OCI-LY1 (cell line): Measurements from ENCODE around the gene MNT.
"Not testable (repeated sequence)": the region's sequence is repeated elsewhere in the genome, so short reads cannot be mapped to it uniquely, and the experiment has no call there.

Experiments used
- H2AFZ ChIP-seq: fragments of 200-600 bp; sonication (generic), shearing (Covaris generic); 2 replicates; pipeline ENCODE4 v1.6.0; 2014; ENCODE audit warnings: antibody characterized with exemption, mild to moderate bottlenecking, low read length
- H3F3A ChIP-seq: fragments of 200-600 bp; sonication (generic), shearing (Covaris generic); 2 replicates; pipeline ENCODE4 v1.6.0; 2014; ENCODE audit warnings: mild to moderate bottlenecking, antibody characterized with exemption, low read length, moderate library complexity; ENCODE audit not compliant: insufficient read depth
- H3K27ac ChIP-seq: fragments of 200-600 bp; sonication (generic); 2 replicates; pipeline ENCODE4 v1.5.1; 2014; ENCODE audit warnings: low read length, mixed run types, mild to moderate bottlenecking, low read depth; ENCODE audit not compliant: poor library complexity, severe bottlenecking
- H3K27me3 ChIP-seq: fragments of 200-600 bp; sonication (generic); 2 replicates; pipeline ENCODE4 v1.6.0; 2014; ENCODE audit warnings: antibody characterized with exemption, mild to moderate bottlenecking, low read length, moderate library complexity; ENCODE audit not compliant: insufficient read depth
- H3K36me3 ChIP-seq: fragments of 200-600 bp; sonication (generic); 2 replicates; pipeline ENCODE4 v1.6.1; 2014; ENCODE audit warnings: mild to moderate bottlenecking, antibody characterized with exemption, low read length, moderate library complexity, mixed read lengths; ENCODE audit not compliant: insufficient read depth
- H3K4me1 ChIP-seq: fragments of 200-600 bp; sonication (generic); 2 replicates; pipeline ENCODE4 v1.5.1; 2014; ENCODE audit warnings: mild to moderate bottlenecking, low read length, moderate library complexity; ENCODE audit not compliant: insufficient read depth, severe bottlenecking
- H3K4me2 ChIP-seq: fragments of 200-600 bp; sonication (generic), shearing (Covaris generic); 2 replicates; pipeline ENCODE4 v1.6.1; 2014; ENCODE audit warnings: low read length
- H3K4me3 ChIP-seq: fragments of 200-600 bp; sonication (generic); 2 replicates; pipeline ENCODE4 v1.5.1; 2014; ENCODE audit warnings: low read length, low read depth, mild to moderate bottlenecking, mixed read lengths; ENCODE audit not compliant: poor library complexity, severe bottlenecking
- H3K79me2 ChIP-seq: fragments of 200-600 bp; shearing (Covaris generic); 2 replicates; pipeline ENCODE4 v1.6.1; 2016; ENCODE audit warnings: mixed run types, low read length, mixed read lengths; ENCODE audit not compliant: insufficient read depth
- H3K9ac ChIP-seq: fragments of 200-600 bp; sonication (generic), shearing (Covaris generic); 2 replicates; pipeline ENCODE4 v1.6.1; 2014; ENCODE audit warnings: mild to moderate bottlenecking, low read length, mixed read lengths
- H3K9me2 ChIP-seq: fragments of 200-600 bp; sonication (generic), shearing (Covaris generic); 2 replicates; pipeline ENCODE4 v1.6.1; 2014; ENCODE audit warnings: low read depth, mild to moderate bottlenecking, low read length, mixed read lengths
- H3K9me3 ChIP-seq: fragments of 200-600 bp; shearing (Covaris generic); 2 replicates; pipeline ENCODE4 v1.6.1; 2014; ENCODE audit warnings: low read length, mixed read lengths
- H4K20me1 ChIP-seq: fragments of 200-600 bp; sonication (generic), shearing (Covaris generic); 2 replicates; pipeline ENCODE4 v1.6.0; 2016; ENCODE audit warnings: mild to moderate bottlenecking, low read length; ENCODE audit not compliant: insufficient read depth
- CTCF ChIP-seq: fragments of 200-600 bp; sonication (generic), shearing (Covaris generic); IDR thresholded peaks from 2 replicates; pipeline ENCODE4 v1.5.1; 2017; ENCODE audit warnings: mild to moderate bottlenecking, antibody characterized with exemption, low read length, moderate library complexity, mixed read lengths
- EZH2 ChIP-seq: fragments of 200-600 bp; sonication (generic), shearing (Covaris generic); IDR thresholded peaks from 2 replicates; pipeline ENCODE4 v1.8.0; 2017; ENCODE audit warnings: borderline replicate concordance, mixed run types, mild to moderate bottlenecking, antibody characterized with exemption, low read length, moderate library complexity, mixed read lengths

The MNT gene

GRCh38 chr17:2440930-2441329 lies 40.1 kb upstream of the MNT start:
- H3K4me2 ChIP-seq: no peak overlapping the region
- H3K36me3 ChIP-seq: peaks cover 58% of the 10 kb centered on the region
- no peaks in the 10 kb centered on the region for H3K9me2 ChIP-seq
- TF ChIP-seq EZH2 (no peak), CTCF (no peak)
- H3K27me3 ChIP-seq: no peaks in the 10 kb centered on the region
- no peak overlapping the region for H3K4me3 ChIP-seq
- H3K4me1 ChIP-seq: peaks cover 13% of the 10 kb centered on the region
- H3F3A ChIP-seq: no peaks in the 10 kb centered on the region
- peaks cover 2% of the 10 kb centered on the region; the same call in 1 of the 2 replicates for H3K9me3 ChIP-seq
- H2AFZ ChIP-seq: no peak overlapping the region
- H4K20me1 ChIP-seq: no peaks in the 10 kb centered on the region
- H3K79me2 ChIP-seq: no peaks in the 10 kb centered on the region
- no peak overlapping the region for H3K27ac ChIP-seq
- H3K9ac ChIP-seq: no peak overlapping the region

GRCh38 chr17:2439997-2440396 lies 39.1 kb upstream of the MNT start:
- not testable (repeated sequence) for H4K20me1 ChIP-seq, H3K4me2 ChIP-seq, H3K4me3 ChIP-seq, H3K27ac ChIP-seq, H3K79me2 ChIP-seq, H2AFZ ChIP-seq, H3K9me3 ChIP-seq, H3K9ac ChIP-seq, H3K9me2 ChIP-seq, H3K27me3 ChIP-seq, H3F3A ChIP-seq
- Histone ChIP-seq H3K36me3 (peaks cover 51% of the 10 kb centered on the region), H3K4me1 (peaks cover 23% of the 10 kb centered on the region)

- no peaks in the 10 kb centered on the region for H3K9me3 ChIP-seq
- no peak overlapping the region for H3K4me2 ChIP-seq
- no peak overlapping the region for H3K9ac ChIP-seq
- H4K20me1 ChIP-seq: no peaks in the 10 kb centered on the region
- peaks cover 59% of the 10 kb centered on the region for H3K36me3 ChIP-seq
- no peak overlapping the region for H3K4me3 ChIP-seq
- no peak overlapping the region for H2AFZ ChIP-seq
- H3K4me1 ChIP-seq: peaks cover 27% of the 10 kb centered on the region
- no peak for TF ChIP-seq EZH2
- no peak for TF ChIP-seq CTCF
- H3K27me3 ChIP-seq: no peaks in the 10 kb centered on the region
- no peaks in the 10 kb centered on the region; the same call in 1 of the 2 replicates for H3F3A ChIP-seq
- H3K79me2 ChIP-seq: no peaks in the 10 kb centered on the region
- no peaks in the 10 kb centered on the region for H3K9me2 ChIP-seq
- no peak overlapping the region for H3K27ac ChIP-seq
These were observed 38.0 kb upstream of the MNT start for GRCh38 chr17:2438823-2439222.

- peaks cover 68% of the 10 kb centered on the region for H3K36me3 ChIP-seq
- H3K9ac ChIP-seq: peak overlapping the region; percentile 29; the same call in 1 of the 2 replicates
- H2AFZ ChIP-seq: no peak overlapping the region
- no peaks in the 10 kb centered on the region for H3K79me2 ChIP-seq
- peak overlapping the region; percentile 45 for H3K4me2 ChIP-seq
- TF ChIP-seq EZH2 (no peak), CTCF (no peak)
- no peaks in the 10 kb centered on the region for H4K20me1 ChIP-seq
- peak overlapping the region; percentile 13 for H3K4me3 ChIP-seq
- no peaks in the 10 kb centered on the region for H3K9me3 ChIP-seq
- H3K4me1 ChIP-seq: peaks cover 27% of the 10 kb centered on the region
- H3K27ac ChIP-seq: peak overlapping the region; percentile 94
- H3K9me2 ChIP-seq: no peaks in the 10 kb centered on the region
- no peaks in the 10 kb centered on the region for H3K27me3 ChIP-seq
- H3F3A ChIP-seq: no peaks in the 10 kb centered on the region; the same call in 1 of the 2 replicates
These were observed 35.6 kb upstream of the MNT start for GRCh38 chr17:2436316-2436905.
